Glutamatergic neuron (in vitro differentiated cells): Measurements from ENCODE around the gene SLX9. TPM values are rescaled to one million over a fixed set of nuclear protein-coding genes. Genes with fewer than 3 reads are reported as not detected.

Experiments
- DNase-seq: peaks from one replicate; pipeline ENCODE4 v3.0.0; 2022
- H3K27ac Mint-ChIP-seq: one replicate; pipeline ENCODE4 v1.8.0; 2020; ENCODE audit warnings: mild to moderate bottlenecking, mixed read lengths, inconsistent platforms; ENCODE audit not compliant: unreplicated experiment
- H3K27me3 Mint-ChIP-seq: one replicate; pipeline ENCODE4 v1.8.0; 2020; ENCODE audit warnings: mild to moderate bottlenecking, moderate library complexity, mixed read lengths, inconsistent platforms; ENCODE audit not compliant: unreplicated experiment
- H3K36me3 Mint-ChIP-seq: one replicate; pipeline ENCODE4 v1.8.0; 2020; ENCODE audit warnings: mild to moderate bottlenecking, mixed read lengths, inconsistent platforms; ENCODE audit not compliant: unreplicated experiment
- H3K4me1 Mint-ChIP-seq: one replicate; pipeline ENCODE4 v1.8.0; 2020; ENCODE audit warnings: mild to moderate bottlenecking, low read depth, mixed read lengths, inconsistent platforms; ENCODE audit not compliant: unreplicated experiment
- H3K4me3 Mint-ChIP-seq: one replicate; pipeline ENCODE4 v1.8.0; 2020; ENCODE audit warnings: mild to moderate bottlenecking, mixed read lengths, inconsistent platforms; ENCODE audit not compliant: unreplicated experiment
- H3K9me3 Mint-ChIP-seq: one replicate; pipeline ENCODE4 v1.8.0; 2020; ENCODE audit warnings: mild to moderate bottlenecking, moderate library complexity, mixed read lengths, inconsistent platforms; ENCODE audit not compliant: unreplicated experiment
- CTCF ChIP-seq: fragments of 200-600 bp; sonication (generic); IDR thresholded peaks from one replicate; pipeline ENCODE4 v1.5.0; 2021; ENCODE audit not compliant: partially characterized antibody, unreplicated experiment
- total RNA-seq: library from RNA; stranded (reverse); fragmentation: NEBNext Ultra II Directional; extraction: Animal tissue kit (Norgen Biotek cat#: 25700); gene quantifications from one replicate; pipeline ENCODE4 v1.2.1, GENCODE V29; 2021; ENCODE audit not compliant: unreplicated experiment

The SLX9 gene
- total RNA-seq, 1 donor from 2014 or later = 30.7 TPM

GRCh38 chr21:44924606-44925377, 15.0 kb upstream of the SLX9 start:
- Mint-ChIP-seq H3K4me1 (peaks cover 5% of the 10 kb centered on the region), H3K36me3 (peaks cover 15% of the 10 kb centered on the region), H3K27ac (no peak overlapping the region), H3K27me3 (peaks cover 29% of the 10 kb centered on the region), H3K9me3 (peaks cover 10% of the 10 kb centered on the region), H3K4me3 (no peak overlapping the region)
- DNase-seq = no peak
- TF ChIP-seq CTCF = no peak

GRCh38 chr21:44925378-44925755, 14.5 kb upstream of the SLX9 start:
- no peak for TF ChIP-seq CTCF
- Mint-ChIP-seq H3K4me3 (no peak overlapping the region), H3K4me1 (peaks cover 3% of the 10 kb centered on the region), H3K9me3 (peaks cover 10% of the 10 kb centered on the region), H3K27me3 (peaks cover 25% of the 10 kb centered on the region), H3K36me3 (peaks cover 15% of the 10 kb centered on the region), H3K27ac (no peak overlapping the region)
- no peak for DNase-seq

GRCh38 chr21:44926331-44927101, 13.3 kb upstream of the SLX9 start:
- Mint-ChIP-seq H3K4me1 (peaks cover 3% of the 10 kb centered on the region), H3K36me3 (peaks cover 15% of the 10 kb centered on the region), H3K4me3 (no peak overlapping the region), H3K27me3 (peaks cover 26% of the 10 kb centered on the region), H3K9me3 (peaks cover 8% of the 10 kb centered on the region), H3K27ac (no peak overlapping the region)
- TF ChIP-seq CTCF = no peak
- DNase-seq = no peak

GRCh38 chr21:44927259-44927586, 12.6 kb upstream of the SLX9 start:
- Mint-ChIP-seq H3K27ac (no peak overlapping the region), H3K9me3 (peaks cover 8% of the 10 kb centered on the region), H3K36me3 (peaks cover 15% of the 10 kb centered on the region), H3K27me3 (peaks cover 26% of the 10 kb centered on the region), H3K4me3 (no peak overlapping the region), H3K4me1 (peaks cover 3% of the 10 kb centered on the region)
- TF ChIP-seq CTCF = no peak
- DNase-seq = no peak
